ENCODE data around the gene PLK4.

DNA sequence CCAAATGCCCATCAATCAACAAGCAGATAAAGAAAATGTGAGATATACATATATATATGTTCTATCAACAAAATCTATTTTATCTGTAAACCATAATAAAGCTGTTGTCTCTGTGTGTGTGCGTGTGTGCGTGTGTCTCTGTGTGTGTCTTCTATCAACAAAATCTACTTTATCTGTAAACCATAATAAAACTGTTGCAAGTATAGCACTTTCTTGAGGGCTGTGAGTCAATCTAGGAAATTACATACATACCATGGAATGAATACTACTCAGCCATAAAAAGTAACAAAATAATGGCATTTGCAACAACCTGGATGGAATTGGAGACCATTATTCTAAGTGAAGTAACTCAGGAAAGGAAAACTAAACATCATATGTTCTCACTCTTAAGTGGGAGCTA lies 12.5 kb upstream of the PLK4 start:
- TF ChIP-seq, protein P1, sequence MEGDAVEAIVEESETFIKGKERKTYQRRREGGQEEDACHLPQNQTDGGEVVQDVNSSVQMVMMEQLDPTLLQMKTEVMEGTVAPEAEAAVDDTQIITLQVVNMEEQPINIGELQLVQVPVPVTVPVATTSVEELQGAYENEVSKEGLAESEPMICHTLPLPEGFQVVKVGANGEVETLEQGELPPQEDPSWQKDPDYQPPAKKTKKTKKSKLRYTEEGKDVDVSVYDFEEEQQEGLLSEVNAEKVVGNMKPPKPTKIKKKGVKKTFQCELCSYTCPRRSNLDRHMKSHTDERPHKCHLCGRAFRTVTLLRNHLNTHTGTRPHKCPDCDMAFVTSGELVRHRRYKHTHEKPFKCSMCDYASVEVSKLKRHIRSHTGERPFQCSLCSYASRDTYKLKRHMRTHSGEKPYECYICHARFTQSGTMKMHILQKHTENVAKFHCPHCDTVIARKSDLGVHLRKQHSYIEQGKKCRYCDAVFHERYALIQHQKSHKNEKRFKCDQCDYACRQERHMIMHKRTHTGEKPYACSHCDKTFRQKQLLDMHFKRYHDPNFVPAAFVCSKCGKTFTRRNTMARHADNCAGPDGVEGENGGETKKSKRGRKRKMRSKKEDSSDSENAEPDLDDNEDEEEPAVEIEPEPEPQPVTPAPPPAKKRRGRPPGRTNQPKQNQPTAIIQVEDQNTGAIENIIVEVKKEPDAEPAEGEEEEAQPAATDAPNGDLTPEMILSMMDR (IDR thresholded peaks at IDR 0.05): no peak
- TF ChIP-seq POLR2A (IDR thresholded peaks at IDR 0.05): no peak
